Nasal cavity respiratory epithelium epithelial cell of viscerocranial mucosa (primary cell): Measurements from ENCODE around the gene NIT1. TPM values are rescaled to one million over a fixed set of nuclear protein-coding genes. Genes with fewer than 3 reads are reported as not detected.

ENCODE experiments used
- total RNA-seq: library from RNA; depleted of rRNA; stranded (reverse); fragments of >200 nt; gene quantifications from 2 replicates; pipeline ENCODE4 v1.2.3, GENCODE V29; 2014

The NIT1 gene, protein sequence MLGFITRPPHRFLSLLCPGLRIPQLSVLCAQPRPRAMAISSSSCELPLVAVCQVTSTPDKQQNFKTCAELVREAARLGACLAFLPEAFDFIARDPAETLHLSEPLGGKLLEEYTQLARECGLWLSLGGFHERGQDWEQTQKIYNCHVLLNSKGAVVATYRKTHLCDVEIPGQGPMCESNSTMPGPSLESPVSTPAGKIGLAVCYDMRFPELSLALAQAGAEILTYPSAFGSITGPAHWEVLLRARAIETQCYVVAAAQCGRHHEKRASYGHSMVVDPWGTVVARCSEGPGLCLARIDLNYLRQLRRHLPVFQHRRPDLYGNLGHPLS
- total RNA-seq, result 30.2 and 45.1 TPM in 2 replicates

DNA sequence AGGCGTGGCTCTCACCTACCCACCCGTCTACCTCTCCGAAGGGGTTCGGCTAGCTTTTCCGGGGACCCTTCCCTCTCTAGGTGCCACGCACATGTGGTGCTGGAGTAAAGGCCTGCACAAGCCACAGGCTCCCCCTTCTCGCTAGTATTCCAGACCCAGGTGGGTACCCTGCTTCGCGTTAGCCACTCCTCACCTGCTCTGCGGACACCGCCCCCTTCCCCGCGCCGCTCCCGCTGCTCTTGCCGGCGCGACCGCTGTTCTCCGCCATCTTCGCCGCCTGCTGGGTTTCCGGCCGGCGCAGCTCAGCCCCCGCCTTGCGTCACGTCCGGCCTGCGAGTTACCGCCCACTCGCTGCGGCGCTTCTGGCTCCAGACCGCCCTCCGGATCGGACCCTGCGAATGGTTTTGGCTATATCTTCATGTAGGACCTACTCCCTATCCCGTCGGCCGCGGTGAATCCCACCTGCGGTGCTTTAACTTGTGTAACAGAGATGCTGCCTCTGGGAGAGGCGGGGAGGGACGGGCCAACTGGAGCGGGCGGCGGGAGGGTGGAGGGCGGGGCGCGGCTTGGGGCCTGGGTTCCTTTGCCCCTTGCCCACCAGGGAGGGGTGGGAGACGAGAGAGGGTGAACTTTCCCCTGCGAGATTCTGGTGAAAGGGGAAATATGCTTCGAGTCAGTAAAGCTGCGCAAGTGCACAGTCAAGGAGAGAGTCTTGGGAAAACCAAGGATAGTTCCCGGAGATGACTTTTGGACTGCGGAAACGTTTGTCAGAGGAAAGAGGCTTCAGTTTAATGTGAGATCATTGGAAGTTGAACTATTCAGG lies at the start of gene NIT1, which contains the start of gene PFDN2:
NIT1 (plus strand) TSS at position 347 of the 823 bp plus-strand sequence; CDS start at position 419, 72 bp downstream.
PFDN2 (minus strand) TSS at position 279 of the 823 bp plus-strand sequence; CDS start at position 268, 11 bp downstream.

DNA sequence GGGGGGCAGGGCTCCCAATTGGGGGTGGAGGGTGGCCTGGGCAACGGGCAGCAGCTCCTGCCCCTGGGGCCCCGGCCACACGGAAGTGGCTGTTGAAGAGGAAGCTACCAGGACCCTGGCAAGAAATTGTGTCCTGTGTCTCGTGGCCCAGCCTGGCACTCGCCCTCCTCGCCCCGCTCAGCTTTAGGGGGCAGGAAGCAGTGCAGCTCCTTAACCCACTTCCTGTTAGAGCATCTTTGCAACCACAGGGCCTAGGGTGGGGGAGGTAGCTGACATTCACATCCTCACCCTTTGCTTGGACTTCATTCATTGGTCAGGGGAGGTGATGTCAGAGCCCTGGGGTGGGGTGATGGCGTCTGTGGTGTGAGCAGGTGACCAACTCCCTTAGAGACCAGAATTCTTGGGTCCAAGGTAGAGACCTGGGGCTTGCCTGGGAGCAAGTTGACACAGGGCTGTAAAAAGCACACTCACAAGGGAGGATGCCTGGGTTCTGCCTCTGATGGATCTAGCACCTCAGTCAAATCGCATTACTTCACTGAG lies 48.1 kb upstream of the NIT1 start, which contains the start of gene ARHGAP30:
ARHGAP30 (minus strand) TSS at position 161 of the 540 bp plus-strand sequence. CDS start 267 bp downstream, outside the sequence.

DNA sequence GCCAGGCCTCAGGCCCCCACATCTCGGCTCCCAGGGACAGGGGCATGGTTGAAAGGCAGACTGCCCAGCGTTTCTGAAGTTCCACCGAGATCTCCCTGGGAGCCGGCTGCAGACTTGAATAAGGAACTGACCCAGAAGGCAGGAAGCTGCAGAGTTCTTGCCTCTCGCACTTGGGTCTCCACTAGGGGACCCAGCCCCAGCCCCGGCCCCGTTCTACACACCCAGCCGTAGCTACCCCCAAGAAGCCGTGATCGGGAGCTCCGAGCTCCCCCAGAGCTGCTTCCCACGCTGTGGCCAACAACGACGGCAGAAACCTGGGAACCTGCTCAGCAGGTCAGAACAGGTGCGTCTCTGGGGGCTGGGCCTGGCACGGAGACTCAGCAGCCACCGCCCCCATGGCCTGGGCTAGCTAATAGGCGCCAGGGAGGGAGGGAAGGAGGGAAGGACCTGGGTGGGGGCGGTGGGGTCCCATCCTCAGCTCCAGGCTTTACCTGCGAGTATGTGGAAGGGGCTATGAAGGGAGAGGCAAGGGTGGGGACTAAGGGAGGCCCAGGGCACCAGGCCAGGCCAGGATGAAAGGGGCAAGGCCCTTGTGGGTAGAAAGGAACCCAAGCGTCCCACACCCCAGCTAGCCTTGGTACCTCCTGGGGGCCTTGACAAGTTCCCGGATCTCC lies 28.5 kb upstream of the NIT1 start, which contains the start of gene NECTIN4:
NECTIN4 (minus strand) TSS at position 308 of the 674 bp plus-strand sequence; CDS start at position 46, 262 bp downstream.

DNA sequence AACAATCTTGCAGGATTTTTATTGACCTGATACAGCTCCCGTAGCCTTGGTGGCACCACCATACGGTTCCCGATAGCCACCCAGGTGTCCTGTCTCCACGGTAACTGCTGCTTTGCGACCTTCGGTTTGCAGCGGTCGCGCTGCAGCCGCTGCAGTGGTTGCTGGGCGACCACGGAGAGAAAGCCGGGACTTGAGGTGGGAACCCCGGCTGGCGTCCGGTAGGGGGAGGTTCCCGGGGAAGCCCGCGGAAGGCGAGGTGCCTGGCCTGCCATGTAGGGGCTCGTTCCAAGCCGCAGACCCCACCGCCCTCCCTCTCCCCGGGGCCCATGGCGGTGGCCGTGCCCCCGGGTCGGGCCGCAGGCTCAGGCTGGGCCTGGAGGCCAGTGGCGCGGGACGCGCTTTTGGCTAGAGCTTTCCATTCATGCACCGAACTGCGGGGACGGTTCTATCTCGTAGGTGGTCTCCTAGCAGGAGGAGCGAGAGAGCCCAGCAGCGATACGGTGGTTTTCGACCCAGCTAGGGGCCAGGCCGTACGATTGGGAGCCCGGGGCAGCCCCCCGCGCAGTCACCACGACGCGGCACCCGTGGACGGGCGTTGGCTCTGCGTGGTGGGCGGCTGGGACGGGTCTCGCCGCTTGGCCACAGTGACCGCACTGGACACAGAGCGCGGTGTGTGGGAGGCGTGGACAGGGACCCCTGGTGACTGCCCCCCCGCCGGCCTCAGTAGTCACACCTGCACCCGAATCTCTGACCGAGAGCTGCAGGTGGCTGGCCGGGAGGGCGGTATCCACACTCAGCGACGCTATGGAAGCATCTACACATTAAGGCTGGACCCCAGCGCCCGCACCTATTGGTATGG lies 19.5 kb upstream of the NIT1 start, which contains the start of gene KLHDC9:
KLHDC9 (plus strand) TSS at position 152 of the 859 bp plus-strand sequence; CDS start at position 327, 175 bp downstream.

DNA sequence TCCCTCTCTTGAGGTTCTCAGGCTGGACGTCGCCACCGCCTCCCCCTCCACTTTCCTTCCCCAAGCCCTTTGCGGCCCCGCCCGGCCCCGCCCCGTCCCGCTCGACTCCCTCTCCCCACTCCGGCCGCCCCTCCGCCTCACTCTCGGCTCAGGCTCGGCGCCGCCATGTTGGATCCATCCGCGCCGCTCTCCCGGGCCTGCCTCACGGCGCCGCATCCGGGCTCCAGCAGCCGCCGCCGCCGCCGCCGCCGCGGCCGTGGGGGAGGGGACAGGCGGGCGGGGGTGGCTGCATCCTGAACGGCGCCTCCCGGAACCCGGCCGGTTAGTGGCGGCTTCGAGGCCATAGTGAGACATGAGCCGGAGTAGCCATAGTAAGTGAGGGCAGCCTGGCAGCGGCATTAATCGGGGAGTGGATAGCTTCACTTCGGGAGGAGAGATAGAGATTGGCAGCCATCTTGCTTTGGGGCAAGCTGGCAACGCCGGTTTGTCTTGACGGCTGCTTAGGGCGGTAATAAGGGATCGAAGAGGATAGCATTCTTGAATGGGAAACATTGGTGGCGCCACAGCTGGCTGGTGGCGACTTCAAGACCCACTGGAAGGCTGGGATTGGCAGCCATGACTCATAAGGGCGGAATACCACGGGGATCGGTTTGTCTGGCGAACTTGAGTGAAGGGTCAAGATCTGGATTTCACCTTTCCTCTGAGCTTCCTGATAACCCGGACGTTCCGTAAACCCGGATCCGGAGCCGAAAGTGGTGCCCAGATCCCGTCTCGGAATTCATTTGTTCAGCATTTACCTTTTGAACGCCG lies 14.7 kb downstream of the NIT1 start, which contains the start of gene DEDD:
DEDD (minus strand) TSS at position 258 of the 810 bp plus-strand sequence. CDS start 8,205 bp downstream, outside the sequence.

DNA sequence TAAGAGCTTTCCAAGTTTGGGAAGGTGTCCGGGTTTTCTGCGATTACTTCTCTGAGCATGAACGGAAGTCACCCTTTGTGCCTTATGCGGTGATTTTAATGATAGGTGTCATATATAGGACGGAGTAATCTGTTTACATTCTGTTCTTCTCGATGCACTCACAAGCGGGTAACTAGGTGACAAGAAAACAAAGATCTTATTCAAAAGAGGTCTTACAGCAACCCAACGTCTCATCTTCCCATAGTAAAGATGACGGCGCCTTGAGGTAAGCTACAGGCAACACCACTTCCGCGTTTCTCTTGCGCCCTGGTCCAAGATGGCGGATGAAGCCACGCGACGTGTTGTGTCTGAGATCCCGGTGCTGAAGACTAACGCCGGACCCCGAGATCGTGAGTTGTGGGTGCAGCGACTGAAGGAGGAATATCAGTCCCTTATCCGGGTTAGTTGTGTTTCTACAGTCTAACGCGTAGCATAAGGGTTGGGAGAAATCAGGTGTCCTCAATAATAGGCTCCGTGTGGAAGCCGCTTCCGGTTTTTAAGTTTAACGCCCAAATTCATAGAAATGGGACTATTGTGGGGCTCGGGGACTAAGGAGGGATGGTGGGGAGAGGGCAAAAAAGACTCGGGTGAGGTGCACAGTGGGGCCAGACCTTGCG lies 35.9 kb downstream of the NIT1 start, which contains the start of gene UFC1:
UFC1 (plus strand) TSS at position 297 of the 656 bp plus-strand sequence; CDS start at position 317, 20 bp downstream.

DNA sequence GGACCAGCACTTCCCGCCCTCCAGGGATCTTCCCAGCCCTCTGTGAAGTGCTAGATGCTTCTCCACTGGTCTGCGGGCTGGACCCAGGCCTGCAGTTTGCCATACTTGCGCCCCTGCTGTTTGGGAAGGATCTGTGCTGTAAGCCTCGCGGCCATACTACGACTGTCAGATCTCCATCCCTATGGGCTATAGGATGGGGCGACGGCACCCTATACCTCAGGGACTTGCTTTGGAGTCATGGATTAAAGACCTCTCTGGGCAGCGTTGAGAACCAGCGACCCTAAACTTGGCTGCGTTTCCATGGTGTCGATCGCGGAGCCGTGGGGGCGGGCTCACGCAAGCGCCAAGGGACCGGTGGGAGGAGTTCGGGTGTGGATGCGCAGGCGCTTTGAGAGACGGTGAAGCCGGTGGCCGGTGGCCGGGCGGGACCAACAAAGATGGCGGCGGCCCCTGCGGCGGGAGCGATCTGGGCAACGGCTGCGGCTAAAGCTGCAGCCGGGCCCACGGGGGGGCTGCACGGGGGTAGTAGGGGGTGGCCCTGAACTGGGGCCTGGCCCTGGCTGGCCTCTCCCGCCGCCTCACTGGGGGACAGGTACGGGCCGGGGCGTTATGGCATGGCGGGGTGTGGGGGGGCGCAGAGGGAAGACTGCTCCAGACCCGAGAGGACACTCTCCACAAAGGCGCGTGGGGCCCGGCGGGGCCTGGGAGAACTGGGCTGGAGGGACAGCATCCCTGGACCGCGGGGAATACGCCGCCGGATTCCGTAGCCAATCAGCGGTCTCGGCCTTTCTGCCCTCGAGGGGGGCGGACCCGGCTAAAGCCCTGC lies 41.4 kb downstream of the NIT1 start, which contains the start of gene USP21:
USP21 (plus strand) TSS at position 414 of the 826 bp plus-strand sequence. CDS start 1,141 bp downstream, outside the sequence.

DNA sequence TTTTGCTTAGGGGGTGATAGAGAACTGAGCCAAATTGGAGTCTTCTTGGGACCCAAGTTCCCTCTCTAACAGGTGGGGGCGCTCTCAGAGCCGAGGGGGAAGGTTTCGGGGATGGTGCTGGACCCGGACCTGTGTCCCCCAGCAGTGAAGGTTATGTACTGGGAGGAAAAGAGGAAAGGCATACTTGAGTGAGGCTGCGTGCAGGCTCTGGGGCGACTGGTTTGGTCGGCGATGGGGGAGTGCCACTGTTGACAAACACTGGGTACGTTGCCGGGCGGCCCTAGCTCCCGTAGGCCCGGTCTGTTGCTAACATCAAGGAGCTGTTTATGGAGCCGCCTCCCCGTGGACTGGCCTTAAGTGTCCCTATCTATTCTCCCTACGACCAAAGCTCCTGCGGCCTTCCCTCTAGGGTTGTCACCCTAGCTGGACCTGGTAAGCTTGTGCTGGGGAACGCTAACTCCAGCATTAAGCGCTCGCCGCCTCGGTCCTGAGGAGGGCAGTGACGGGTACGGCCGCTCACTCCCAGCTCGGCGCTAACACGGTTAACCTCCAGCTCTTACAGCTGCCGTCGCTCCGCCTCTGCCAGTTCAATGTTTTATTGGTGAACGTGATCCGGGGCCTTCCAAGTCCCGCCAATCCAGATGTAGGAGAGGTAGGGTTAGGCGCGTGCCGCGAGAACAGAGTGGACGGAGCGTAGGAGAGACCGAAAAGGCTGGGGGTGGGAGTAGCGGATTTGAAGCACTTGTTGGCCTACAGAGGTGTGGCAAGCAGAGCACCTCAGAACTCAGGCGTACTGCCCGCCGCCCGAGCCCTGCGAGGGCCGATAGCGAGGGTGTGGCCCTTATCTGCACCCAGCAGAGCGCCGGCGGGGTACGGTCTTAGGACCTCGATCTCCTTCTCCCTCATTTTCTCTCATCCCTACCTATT lies 48.1 kb downstream of the NIT1 start, which contains the start of gene PPOX:
PPOX (plus strand) TSS at position 685 of the 927 bp plus-strand sequence. CDS start 422 bp downstream, outside the sequence.

Other genes starting within 250 kb of the NIT1 start
- gene ITLN1, start 232.9 kb upstream of the NIT1 start, total RNA-seq, result not detected in 2 replicates
- gene ITLN2, start 163.3 kb upstream of the NIT1 start, total RNA-seq, result 0.21 TPM in 1 of 2 replicates, not detected in the other
- gene F11R, start 97.0 kb upstream of the NIT1 start, total RNA-seq, result 210 and 292 TPM in 2 replicates
- gene TSTD1, start 79.1 kb upstream of the NIT1 start, total RNA-seq, result 38.3 and 78.6 TPM in 2 replicates
- 47.0 and 60.1 TPM in 2 replicates for gene USF1, start 72.1 kb upstream of the NIT1 start, total RNA-seq
- 0.43 and 0.68 TPM in 2 replicates for gene ARHGAP30, start 48.2 kb upstream of the NIT1 start, total RNA-seq
- 81.0 and 91.3 TPM in 2 replicates for gene NECTIN4, start 28.5 kb upstream of the NIT1 start, total RNA-seq
- gene KLHDC9, start 19.7 kb upstream of the NIT1 start, total RNA-seq, result 1.1 and 1.4 TPM in 2 replicates
- 88.4 and 180 TPM in 2 replicates for gene PFDN2, start 68 bp upstream of the NIT1 start, total RNA-seq
- gene DEDD, start 14.6 kb downstream of the NIT1 start, total RNA-seq, result 30.1 and 37.2 TPM in 2 replicates
- gene UFC1, start 35.9 kb downstream of the NIT1 start, total RNA-seq, result 56.7 and 63.3 TPM in 2 replicates
- 6.8 and 10.6 TPM in 2 replicates for gene USP21, start 41.4 kb downstream of the NIT1 start, total RNA-seq
- gene PPOX, start 48.3 kb downstream of the NIT1 start, total RNA-seq, result 7.0 and 11.6 TPM in 2 replicates
- 16.1 and 30.6 TPM in 2 replicates for gene B4GALT3, start 59.4 kb downstream of the NIT1 start, total RNA-seq
- gene ADAMTS4, start 80.9 kb downstream of the NIT1 start, total RNA-seq, result under 0.01 TPM in 2 replicates
- gene NDUFS2, start 84.3 kb downstream of the NIT1 start, total RNA-seq, result 115 and 136 TPM in 2 replicates
- gene FCER1G, start 97.2 kb downstream of the NIT1 start, total RNA-seq, result 0.34 TPM in 1 of 2 replicates, not detected in the other
- not detected in 2 replicates for gene APOA2, start 105.5 kb downstream of the NIT1 start, total RNA-seq
- gene TOMM40L, start 108.0 kb downstream of the NIT1 start, total RNA-seq, result 10.9 and 11.7 TPM in 2 replicates
- not detected in 2 replicates for gene NR1I3, start 120.1 kb downstream of the NIT1 start, total RNA-seq
- gene PCP4L1, start 140.6 kb downstream of the NIT1 start, total RNA-seq, result under 0.01 and 6.0 TPM in 2 replicates
- under 0.01 and 0.07 TPM in 2 replicates for gene MPZ, start 191.9 kb downstream of the NIT1 start, total RNA-seq
- gene SDHC, start 196.3 kb downstream of the NIT1 start, total RNA-seq, result 17.7 and 19.8 TPM in 2 replicates
- gene CFAP126, start 249.8 kb downstream of the NIT1 start, total RNA-seq, result not detected in 2 replicates